ENCODE data around the gene BCKDHB. TPM values are rescaled to one million over a fixed set of nuclear protein-coding genes. Genes with fewer than 3 reads are reported as not detected.
"Not testable (repeated sequence)": the region's sequence is repeated elsewhere in the genome, so short reads cannot be mapped to it uniquely, and the experiment has no call there.

BCKDHB gene
- total RNA-seq, 1 donor from 2014 or later, result 28.4 TPM

GRCh38 chr6:80287607-80288006 lies 181.1 kb downstream of the BCKDHB start:
- DNase-seq (ENCODE audit: low spot score in 2 of 2, unreplicated experiment in 2 of 2), result no peak
- Mint-ChIP-seq H3K9me3 (peaks cover 12% of the 10 kb centered on the region), H3K36me3 (peaks cover 5% of the 10 kb centered on the region), H3K4me3 (no peak overlapping the region), H3K27ac (peak overlapping the region; percentile 39), H3K4me1 (peaks cover 36% of the 10 kb centered on the region), H3K27me3 (ENCODE audit: low read depth) (no peaks in the 10 kb centered on the region)
- TF ChIP-seq CTCF (IDR thresholded peaks at IDR 0.05; ENCODE audit: unreplicated experiment), result no peak

GRCh38 chr6:80289727-80290126 lies 183.3 kb downstream of the BCKDHB start:
- no peak overlapping the region for H3K4me3 Mint-ChIP-seq
- DNase-seq (ENCODE audit: low spot score in 2 of 2, unreplicated experiment in 2 of 2), result no peak
- peaks cover 27% of the 10 kb centered on the region for H3K4me1 Mint-ChIP-seq

GRCh38 chr6:80294531-80294930 lies 188.1 kb downstream of the BCKDHB start:
- H3K27me3 Mint-ChIP-seq (ENCODE audit: low read depth); H3K4me3 Mint-ChIP-seq; H3K4me1 Mint-ChIP-seq; DNase-seq (ENCODE audit: low spot score in 2 of 2, unreplicated experiment in 2 of 2); H3K27ac Mint-ChIP-seq: not testable (repeated sequence)
- peaks cover 47% of the 10 kb centered on the region for H3K9me3 Mint-ChIP-seq
- peaks cover 42% of the 10 kb centered on the region for H3K36me3 Mint-ChIP-seq

More at GRCh38 chr6:80289727-80290126, 183.3 kb downstream of the BCKDHB start:
- Mint-ChIP-seq H3K9me3 (peaks cover 26% of the 10 kb centered on the region), H3K36me3 (peaks cover 25% of the 10 kb centered on the region), H3K27ac (no peak overlapping the region), H3K27me3 (ENCODE audit: low read depth) (no peaks in the 10 kb centered on the region)
- no peak for TF ChIP-seq CTCF (IDR thresholded peaks at IDR 0.05; ENCODE audit: unreplicated experiment)

GRCh38 chr6:80302716-80303115 lies 196.2 kb downstream of the BCKDHB start:
- no peaks in the 10 kb centered on the region for H3K4me1 Mint-ChIP-seq
- DNase-seq (ENCODE audit: low spot score in 2 of 2, unreplicated experiment in 2 of 2), result no peak
- peaks cover 17% of the 10 kb centered on the region for H3K36me3 Mint-ChIP-seq
- H3K4me3 Mint-ChIP-seq, result no peak overlapping the region
- peaks cover 29% of the 10 kb centered on the region for H3K9me3 Mint-ChIP-seq
- no peak for TF ChIP-seq CTCF (IDR thresholded peaks at IDR 0.05; ENCODE audit: unreplicated experiment)
- no peaks in the 10 kb centered on the region for H3K27me3 Mint-ChIP-seq (ENCODE audit: low read depth)
- no peak overlapping the region for H3K27ac Mint-ChIP-seq

- H3K4me3 Mint-ChIP-seq, result no peak overlapping the region
- H3K27me3 Mint-ChIP-seq (ENCODE audit: low read depth), result no peaks in the 10 kb centered on the region
- peaks cover 13% of the 10 kb centered on the region for H3K36me3 Mint-ChIP-seq
- H3K9me3 Mint-ChIP-seq, result peaks cover 22% of the 10 kb centered on the region
- no peak overlapping the region for H3K27ac Mint-ChIP-seq
- no peak for TF ChIP-seq CTCF (IDR thresholded peaks at IDR 0.05; ENCODE audit: unreplicated experiment)
- H3K4me1 Mint-ChIP-seq, result no peaks in the 10 kb centered on the region
- no peak for DNase-seq (ENCODE audit: low spot score in 2 of 2, unreplicated experiment in 2 of 2)
These were observed 197.5 kb downstream of the BCKDHB start for GRCh38 chr6:80304014-80304413.

GRCh38 chr6:80314531-80314930 lies 208.1 kb downstream of the BCKDHB start:
- peaks cover 42% of the 10 kb centered on the region for H3K9me3 Mint-ChIP-seq

More at GRCh38 chr6:80314531-80314930, 208.1 kb downstream of the BCKDHB start:
- H3K36me3 Mint-ChIP-seq, result peaks cover 20% of the 10 kb centered on the region
- no peak for TF ChIP-seq CTCF (IDR thresholded peaks at IDR 0.05; ENCODE audit: unreplicated experiment)
- peaks cover 3% of the 10 kb centered on the region for H3K4me1 Mint-ChIP-seq
- H3K4me3 Mint-ChIP-seq, result no peak overlapping the region
- no peaks in the 10 kb centered on the region for H3K27me3 Mint-ChIP-seq (ENCODE audit: low read depth)
- no peak for DNase-seq (ENCODE audit: low spot score in 2 of 2, unreplicated experiment in 2 of 2)
- H3K27ac Mint-ChIP-seq, result no peak overlapping the region
